ENCODE measurements around the gene GRID1.

GRID1 gene

GRCh38 chr10:85650791-85651496, 715.7 kb downstream of the GRID1 start:
- no peak for DNase-seq

DNA sequence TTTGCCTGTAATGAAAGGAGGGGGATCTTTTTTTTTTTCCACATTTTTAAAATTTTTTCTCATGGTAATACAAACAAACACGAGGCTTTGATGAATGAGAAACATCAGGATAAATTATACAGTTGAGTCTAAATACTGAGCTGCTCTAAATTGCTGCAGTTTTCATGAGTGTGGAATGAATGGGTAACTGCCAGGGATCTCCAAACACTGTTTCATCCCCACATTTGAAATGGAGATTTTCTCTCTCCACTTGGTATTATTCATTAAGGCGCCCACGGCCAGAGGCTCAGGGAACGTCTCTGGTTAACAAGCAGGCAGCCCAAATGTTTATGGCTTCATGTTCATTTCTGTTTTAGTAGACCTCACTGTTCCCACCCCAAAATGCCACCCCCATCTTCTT, 717.1 kb downstream of the GRID1 start:
- DNase-seq, result no peak

DNA sequence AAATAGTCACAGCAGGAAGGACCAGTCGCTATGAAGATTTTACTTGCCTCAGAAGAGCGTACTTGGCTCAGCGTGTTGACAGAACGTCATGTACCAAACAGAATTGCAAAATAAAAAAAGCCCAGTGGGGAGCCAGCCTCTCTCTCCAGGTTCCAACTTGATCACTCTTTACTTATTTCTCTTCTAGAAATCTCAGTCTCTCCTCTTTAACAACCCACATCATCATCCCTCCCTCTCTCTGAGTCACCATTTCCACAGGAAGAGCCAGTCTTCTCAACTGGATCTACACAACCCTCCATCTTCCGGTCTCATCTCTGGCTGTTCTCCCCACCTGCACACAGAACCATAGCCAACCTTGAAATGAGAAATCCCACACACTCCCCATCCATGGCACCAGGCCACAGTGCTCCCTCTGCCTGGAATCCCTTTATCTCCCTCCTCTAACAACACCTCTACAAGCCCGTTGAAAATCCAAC, 718.3 kb downstream of the GRID1 start:
- no peak for DNase-seq

GRCh38 chr10:85647741-85648140, 718.9 kb downstream of the GRID1 start:
- DNase-seq, result no peak

DNA sequence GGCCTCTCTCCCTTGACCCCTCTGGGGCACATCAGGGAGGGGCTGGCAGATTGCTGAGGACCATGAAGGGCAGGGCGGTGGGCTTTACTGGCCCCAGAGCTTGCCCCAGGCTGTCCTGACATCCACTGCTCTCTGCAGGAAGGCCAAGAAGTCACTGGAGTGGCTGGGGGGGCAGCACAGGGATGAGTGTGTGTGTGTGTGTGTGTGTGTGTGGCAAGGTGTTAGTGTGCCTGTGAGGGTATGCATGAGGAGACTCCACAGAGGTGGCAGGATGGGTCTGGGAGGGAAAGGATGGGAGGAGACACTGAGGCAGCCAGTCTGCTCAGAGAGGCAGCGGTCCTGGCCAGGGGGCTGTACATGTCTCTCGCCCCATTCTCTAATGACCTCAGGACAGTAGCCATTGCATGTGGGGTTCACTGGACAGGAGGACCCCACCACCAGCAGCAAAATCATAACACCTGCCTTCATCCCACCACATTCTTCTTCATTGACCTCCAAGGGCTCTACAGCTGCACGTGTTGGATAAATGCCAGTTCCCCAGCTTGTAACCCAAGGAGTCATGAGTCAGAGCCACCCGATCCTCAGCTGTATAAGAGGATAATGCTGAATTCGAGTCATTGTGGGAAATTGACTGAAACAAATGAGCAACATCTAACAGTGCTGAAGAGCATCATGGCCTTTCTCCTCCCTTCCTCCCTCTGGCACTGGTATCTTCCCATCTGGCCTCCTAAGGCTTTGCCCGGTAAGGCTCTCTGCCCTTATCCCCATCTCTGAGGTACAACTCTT, 720.5 kb downstream of the GRID1 start:
- no peak for DNase-seq

DNA sequence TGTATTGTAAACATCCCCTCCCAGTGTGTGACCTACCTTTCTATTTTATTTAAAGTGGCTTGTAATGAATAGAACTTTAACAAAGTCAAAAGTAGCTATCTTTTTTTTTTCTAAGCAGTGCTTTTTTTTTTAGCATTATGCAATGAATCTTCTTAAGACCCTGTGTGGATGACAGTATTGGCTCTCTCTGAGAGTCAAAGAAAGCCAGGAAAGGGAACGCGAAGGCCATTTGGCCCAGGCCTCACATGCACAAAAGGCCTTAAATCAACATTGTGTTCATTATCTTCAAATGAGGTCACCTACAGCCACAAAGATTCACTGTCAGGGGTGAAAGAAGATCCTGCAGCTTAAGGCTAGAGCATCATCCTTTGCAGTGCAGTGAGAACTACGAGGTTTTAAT, 721.5 kb downstream of the GRID1 start:
- no peak for DNase-seq

GRCh38 chr10:85643845-85644525, 722.6 kb downstream of the GRID1 start:
- no peak for DNase-seq

- DNase-seq, result no peak
Measured at GRCh38 chr10:85643171-85643844, 723.3 kb downstream of the GRID1 start.

DNA sequence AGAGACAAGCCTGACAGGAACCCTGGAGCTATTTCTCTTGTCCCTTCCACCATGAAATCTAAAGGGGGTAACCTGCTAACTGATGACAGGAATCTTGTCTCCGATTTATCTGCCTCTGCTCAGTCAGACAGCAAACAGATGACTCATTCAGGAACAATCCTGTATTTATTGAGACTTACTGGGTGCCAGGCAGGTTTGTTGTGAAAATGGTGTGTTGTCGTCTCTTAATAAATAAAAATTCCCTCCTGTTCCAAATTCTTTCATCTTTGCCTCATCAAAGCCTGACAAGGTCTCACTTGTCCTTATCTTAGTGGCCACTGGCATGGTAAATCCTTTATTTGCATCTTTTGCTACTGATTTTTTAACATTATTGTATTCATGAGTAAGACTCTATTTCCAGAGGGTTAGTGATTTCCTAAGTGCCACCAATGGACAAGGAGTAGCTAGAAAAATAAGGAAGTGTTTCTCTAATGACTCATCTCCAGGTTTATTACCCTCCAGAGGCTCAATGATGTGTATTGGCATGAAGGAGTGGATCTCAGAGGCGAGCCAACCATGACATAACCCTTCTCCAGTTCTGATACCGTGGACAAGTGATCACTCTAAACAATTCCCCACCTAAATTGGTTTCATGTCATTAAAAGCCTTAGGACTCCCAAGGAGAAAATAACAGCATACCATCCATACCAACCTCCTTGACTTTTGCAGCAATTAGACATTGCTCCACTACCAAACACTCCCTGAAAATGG, 724.0 kb downstream of the GRID1 start:
- DNase-seq, result no peak

GRCh38 chr10:85642082-85642420, 724.5 kb downstream of the GRID1 start:
- no peak for DNase-seq

GRCh38 chr10:85641479-85642009, 725.1 kb downstream of the GRID1 start:
- no peak for DNase-seq

- no peak for DNase-seq
Measured at GRCh38 chr10:85638797-85639196, 727.8 kb downstream of the GRID1 start.

- DNase-seq, result no peak
Measured at GRCh38 chr10:85635650-85636049, 730.9 kb downstream of the GRID1 start.

DNA sequence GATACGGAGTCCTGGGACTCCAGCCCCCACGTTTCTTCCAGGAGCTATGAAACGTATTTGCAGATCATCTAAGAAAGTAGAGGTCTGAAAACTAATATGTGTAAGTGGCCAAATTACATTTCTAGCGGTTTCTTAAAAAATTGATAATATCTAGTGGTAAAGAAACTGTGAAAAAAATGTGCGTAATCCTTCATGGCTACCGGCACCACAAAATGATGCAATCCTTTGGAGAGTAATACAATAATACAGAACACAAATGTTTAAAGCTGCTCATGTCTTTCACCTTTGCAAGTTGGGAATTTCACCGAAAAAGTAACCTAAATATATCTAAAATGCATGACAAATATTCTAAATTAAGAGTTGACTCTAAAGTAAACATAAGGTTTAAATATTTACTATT, 742.1 kb downstream of the GRID1 start:
- DNase-seq, result no peak

GRCh38 chr10:85623758-85624157, 742.8 kb downstream of the GRID1 start:
- no peak for DNase-seq

GRCh38 chr10:85623342-85623741, 743.3 kb downstream of the GRID1 start:
- no peak for DNase-seq

GRCh38 chr10:85622425-85622824, 744.2 kb downstream of the GRID1 start:
- DNase-seq, result no peak

GRCh38 chr10:85621562-85621961, 745.0 kb downstream of the GRID1 start:
- DNase-seq, result no peak

DNA sequence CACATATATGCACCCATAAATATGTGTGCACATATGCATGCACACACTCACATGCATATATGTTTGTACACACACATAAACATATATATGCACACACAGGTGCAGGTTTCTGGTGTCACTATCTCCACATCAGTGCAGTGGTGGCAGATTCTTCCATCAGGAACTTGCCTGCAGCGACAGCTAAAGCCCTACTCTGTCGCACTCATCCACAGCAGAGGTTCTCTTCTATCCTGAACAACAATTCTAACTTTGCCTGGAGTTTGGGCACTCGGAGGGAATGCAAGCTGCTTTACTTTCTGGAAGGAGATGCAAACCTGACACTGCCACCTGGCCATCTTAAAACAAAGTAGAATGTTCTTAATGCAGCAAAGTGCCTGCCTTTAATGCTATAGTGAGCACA, 745.8 kb downstream of the GRID1 start:
- DNase-seq, result no peak

DNA sequence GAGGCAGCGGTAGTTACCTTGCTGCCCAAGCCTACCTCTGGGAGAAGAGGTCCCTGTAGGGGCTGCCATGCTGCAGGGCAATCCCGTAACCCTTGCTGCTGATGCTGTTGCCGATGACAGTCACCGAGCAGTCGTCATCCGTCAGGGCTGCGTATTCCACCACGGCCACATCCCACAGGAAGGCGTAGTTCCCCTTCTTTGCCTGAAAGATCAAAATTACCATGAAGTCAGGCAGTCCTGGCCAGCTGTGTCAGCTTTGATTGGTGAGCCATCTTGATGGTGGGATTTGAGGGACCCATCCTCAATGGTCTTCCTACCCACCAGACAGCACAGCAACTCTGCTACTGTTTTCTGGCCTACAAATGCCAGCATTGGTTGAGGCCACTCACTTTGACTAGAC, 746.8 kb downstream of the GRID1 start:
- DNase-seq, result no peak

DNA sequence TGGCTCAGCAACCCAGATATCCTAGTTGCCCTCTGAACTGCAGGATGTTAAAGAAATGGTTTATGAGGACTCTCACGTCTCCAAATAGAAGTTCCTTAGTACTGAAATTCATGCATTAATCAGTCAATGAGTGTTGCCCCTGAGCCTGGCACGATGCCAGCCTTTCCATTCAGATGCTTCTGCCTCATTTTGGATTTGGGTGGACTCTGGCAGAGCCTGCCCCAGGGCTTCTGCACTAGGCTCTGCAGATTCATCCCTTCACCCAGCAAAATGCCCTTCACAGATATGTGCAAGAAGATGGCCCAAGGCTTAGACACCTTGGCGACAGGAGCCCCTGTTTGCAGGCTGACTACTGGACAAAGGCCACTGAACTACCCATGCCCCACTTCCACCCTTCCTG, 747.8 kb downstream of the GRID1 start:
- no peak for DNase-seq
